Islet precursor cell (in vitro differentiated cells): Measurements from ENCODE around the gene AMBP.

ENCODE experiments used
- DNase-seq: peaks from one replicate; pipeline ENCODE4 v3.0.0-alpha.2; 2018

AMBP gene

GRCh38 chr9:114072184-114073140, 5.6 kb downstream of the AMBP start:
- no peak for DNase-seq

- no peak for DNase-seq
Observed at GRCh38 chr9:114071197-114071795, 6.8 kb downstream of the AMBP start.

DNA sequence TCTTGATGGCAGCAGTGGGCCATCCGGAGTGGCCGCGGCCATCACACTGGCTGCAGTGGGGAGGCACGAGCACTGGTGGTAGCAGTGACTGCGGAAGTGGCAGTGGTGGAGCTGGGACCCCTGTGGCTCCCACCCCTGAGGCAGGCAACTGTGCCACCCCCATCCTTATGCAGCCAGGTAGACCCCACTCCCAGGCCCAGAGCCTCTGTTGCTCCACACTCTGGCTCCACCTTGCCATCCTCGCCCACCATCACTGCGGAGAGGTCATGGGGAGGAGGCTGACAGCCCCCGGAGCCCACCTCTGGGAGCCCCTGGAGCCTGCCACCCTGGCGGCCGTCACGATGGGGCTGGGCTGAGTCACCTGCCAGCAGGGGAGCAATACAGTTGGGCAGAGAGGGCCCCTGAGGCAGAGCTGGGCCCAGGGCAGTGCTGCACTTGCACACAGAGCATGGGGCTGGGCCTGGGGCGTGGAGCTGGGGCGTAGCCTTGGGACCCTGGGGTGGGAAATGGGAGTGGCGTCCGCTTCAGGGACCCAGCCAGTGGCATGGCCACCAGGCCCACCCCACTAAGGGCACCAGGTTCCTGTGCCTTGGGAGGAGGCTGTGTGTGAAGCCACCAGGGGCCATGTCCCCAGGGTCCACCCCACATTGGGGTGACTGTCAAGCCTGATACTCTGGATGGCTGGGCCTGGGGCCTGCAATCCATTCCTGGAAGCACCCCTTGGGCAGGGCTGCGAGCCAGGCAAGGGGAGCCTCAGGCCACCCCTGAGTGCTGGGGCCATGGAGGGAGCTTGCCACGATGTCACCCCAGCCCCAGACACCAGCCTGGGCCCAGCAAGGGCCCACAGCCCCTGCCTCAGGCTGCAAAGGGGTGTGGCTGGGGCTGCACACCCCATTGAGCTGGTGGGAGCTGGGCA, 7.7 kb downstream of the AMBP start:
- DNase-seq, result no peak

DNA sequence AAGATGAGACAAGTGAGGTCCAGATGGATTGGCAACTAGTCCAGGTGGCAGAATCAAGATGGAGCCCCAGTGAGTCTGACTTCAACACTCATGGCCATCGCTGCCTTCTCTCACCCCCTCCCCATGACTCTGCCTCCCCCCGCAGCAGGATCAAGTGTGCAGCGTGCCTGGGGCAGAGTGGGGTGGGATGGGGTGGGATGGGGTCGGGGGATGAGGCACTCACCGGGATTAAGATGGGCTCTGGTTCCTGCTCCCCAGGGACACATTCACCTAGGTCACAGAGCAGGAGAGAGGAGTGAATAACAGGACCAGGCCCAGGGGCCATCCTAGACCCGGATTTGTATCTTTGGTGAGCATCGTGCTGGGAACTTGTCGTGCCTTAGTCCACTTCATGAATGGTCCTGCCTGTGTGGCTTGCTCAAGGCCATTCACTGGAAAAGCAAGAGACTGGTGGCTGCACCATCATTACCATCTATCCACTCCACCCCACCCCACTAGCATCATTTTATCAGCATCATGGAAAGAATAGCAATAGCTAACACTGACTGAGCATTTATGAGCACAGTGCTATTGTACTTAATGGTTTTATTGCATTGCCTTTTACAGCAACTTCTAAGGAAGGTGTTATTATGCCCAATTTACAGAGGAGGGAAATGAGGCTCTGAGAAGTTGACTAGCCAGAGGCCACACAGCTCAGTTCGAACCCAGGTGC, 8.5 kb downstream of the AMBP start:
- DNase-seq, result no peak

- DNase-seq, result peak; percentile 10
Observed at GRCh38 chr9:114065304-114065703, 12.8 kb downstream of the AMBP start.

- DNase-seq, result peak; percentile 32
Observed at GRCh38 chr9:114061830-114062474, 16.1 kb downstream of the AMBP start.

- DNase-seq, result peak; percentile 29
Observed at GRCh38 chr9:114061292-114061691, 16.8 kb downstream of the AMBP start.

DNA sequence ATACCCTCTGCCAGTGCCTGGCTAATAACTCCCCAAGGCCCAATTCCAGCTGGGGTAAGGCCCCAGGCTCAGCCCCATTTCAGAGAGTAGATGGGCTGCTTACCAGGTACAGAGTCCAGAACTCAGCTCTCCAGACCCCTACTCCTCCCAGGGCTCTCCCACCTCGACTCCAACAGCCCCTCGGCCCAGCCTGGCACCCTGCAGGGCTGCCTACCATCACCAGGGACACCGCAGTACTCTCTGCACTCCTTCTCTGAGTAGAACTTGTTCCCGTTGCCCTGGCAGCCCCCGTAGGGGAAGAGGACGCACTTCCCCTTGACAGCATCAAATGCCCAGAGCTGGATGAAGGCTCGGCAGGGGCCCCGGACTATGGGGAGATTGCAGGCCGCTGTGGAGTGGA, 17.4 kb downstream of the AMBP start:
- no peak for DNase-seq

GRCh38 chr9:114060070-114060469, 18.0 kb downstream of the AMBP start:
- DNase-seq, result peak; percentile 32

GRCh38 chr9:114059047-114059803, 18.9 kb downstream of the AMBP start:
- peak; percentile 48 for DNase-seq

GRCh38 chr9:114058688-114059046, 19.4 kb downstream of the AMBP start:
- no peak for DNase-seq

- DNase-seq, result peak; percentile 41
Observed at GRCh38 chr9:114057161-114057885, 20.8 kb downstream of the AMBP start.

GRCh38 chr9:114056527-114056926, 21.6 kb downstream of the AMBP start:
- peak; percentile 44 for DNase-seq

DNA sequence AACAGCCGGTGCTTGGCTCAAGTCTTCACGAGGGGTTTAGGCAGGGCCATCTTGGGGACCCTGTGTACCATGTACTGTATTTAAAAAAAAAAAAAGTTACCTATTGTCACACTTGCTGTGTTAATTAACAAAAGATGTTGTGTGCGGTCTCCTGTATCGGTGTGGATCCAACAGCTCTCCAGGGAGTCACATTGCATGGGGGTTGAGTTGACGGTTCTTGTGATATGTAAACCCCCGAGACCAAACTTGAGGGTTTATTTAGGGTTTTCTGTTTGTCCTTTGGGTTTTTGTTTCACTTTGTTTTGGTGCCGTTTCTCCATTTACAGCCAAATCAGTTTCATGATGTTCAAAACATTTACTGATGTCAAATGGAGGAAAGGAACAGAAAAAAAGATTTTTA, 22.2 kb downstream of the AMBP start:
- DNase-seq, result no peak

DNA sequence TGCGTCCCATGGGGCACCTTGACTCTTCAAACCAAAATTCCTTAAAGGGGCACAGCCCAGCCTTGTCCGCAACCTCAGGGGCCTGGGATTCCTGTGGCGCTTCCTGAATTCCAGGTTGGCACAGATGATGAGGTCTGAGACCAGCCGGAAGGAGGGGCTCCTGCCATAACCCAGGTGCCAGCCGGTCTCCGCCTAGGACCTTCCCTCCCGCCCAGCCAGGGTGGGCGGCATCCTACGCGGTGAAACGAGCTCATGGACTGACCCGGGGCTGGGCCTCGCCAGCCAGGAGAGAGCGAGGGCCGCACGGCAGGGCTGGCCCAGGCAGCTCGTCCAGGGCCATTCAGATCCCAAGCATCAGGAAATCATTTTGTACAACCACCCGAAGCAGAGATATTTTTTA, 23.0 kb downstream of the AMBP start:
- DNase-seq, result peak; percentile 23

DNA sequence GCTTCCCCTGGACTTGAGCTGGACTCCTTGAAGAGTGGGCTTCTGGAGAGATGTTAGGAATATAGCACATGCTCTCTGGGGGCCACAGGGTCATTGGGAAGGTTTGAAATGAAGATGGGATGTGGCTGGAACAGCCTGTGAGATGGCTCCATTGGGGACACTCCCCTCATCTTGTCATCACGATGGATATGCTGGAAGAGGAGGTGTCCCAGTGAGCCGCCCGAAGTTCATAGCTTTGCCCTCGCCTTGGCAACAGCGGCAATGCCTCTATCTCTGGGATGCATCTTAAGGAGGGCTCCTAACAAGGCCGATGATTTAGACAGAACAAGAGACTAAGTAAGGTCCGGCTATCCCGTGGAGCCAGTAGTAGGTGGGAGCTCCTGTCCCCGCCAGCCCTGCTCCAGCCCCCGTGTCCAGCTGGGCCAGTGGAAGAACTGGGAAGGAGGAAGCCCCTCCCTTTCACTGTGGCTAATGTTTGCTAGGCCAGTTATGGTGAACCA, 23.9 kb downstream of the AMBP start:
- no peak for DNase-seq

DNA sequence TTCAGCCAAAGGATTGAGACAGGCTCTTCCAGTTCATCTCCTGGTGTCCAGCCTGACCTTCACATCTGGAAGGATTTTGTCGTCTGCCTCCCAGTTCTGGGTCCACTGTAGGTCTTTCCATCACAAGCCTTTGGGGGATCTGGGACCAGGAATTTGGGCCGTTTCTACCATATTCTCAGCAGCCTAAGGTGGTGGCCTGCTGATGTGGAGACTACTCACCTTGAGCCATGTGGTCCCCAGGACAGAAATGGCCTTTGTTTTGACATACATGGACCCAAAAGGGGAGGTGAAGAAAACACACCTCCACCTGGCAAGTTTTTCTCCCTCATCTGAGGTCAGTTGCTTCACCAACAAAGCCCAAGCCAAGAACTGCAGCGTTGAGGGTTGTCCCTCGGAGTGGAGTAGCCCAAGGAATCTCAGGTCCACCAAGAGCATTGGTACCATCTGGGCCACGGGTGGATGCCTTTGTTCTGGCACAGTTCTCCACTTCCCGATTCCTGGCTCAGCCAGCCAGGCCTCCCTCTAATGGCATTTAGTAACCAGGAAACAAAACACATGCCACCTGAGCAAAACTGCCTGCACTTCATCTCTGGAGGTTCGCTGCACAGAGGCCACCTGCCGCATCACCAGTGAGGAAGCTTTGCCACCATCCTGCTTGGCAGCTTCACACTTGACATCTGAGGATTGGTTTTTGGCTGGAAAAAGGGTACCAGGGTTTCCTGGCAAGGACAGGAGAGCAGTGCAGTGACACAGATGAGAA, 24.7 kb downstream of the AMBP start:
- DNase-seq, result peak; percentile 33

DNA sequence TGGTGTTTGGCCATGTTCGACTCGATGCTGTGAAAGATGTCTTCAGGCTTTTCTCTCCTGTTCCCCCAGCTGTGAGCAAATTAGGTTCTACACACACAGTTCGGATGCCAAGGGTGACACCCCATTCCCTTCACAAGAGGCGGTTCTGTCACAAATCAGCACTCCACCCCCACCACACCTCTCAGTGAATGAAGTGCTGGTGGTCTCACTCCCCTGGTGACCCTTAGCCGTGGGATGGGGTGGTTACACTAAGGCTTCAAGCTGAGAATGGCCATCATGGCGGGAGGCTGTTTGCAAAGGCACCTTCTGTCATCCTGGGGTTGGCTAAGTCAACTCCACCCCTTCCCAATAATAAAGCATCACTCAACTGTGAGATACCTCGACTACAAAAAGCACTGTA, 26.4 kb downstream of the AMBP start:
- DNase-seq, result no peak

GRCh38 chr9:114051281-114051680, 26.8 kb downstream of the AMBP start:
- DNase-seq, result peak; percentile 43

GRCh38 chr9:114050646-114051045, 27.5 kb downstream of the AMBP start:
- DNase-seq, result no peak
